Esophagus squamous epithelium (tissue), 5 donors: ENCODE results near the gene KAT6B. TPM values are rescaled to one million over a fixed set of nuclear protein-coding genes. Genes with fewer than 3 reads are reported as not detected.

Experiments
- DNase-seq: peaks from one replicate; lab custom pipeline; 2025; lab: John Stamatoyannopoulos, UW
- H3K27ac ChIP-seq, 4 donors: fragments of 200-600 bp; sonication (generic); one replicate each; pipeline ENCODE4 v1.5.1; 2016 to 2019; ENCODE audit warnings: mild to moderate bottlenecking in 1 of 4
- H3K27me3 ChIP-seq, 4 donors: fragments of 200-600 bp; sonication (generic); 1 replicate in 3 of 4; 2 replicates in 1 of 4; pipeline versions ENCODE4 v1.5.1 to v1.6.0; 2017 to 2021; ENCODE audit warnings: antibody characterized with exemption in 1 of 4
- H3K36me3 ChIP-seq, 3 donors: fragments of 200-600 bp; sonication (generic); one replicate each; pipeline ENCODE4 v1.5.1; 2016 to 2019
- H3K4me1 ChIP-seq, 3 donors: fragments of 200-600 bp; sonication (generic); one replicate each; pipeline ENCODE4 v1.5.1; 2017 to 2019
- H3K4me3 ChIP-seq, 4 donors: fragments of 200-600 bp; sonication (generic); 1 replicate in 3 of 4; 2 replicates in 1 of 4; pipeline ENCODE4 v1.5.1; 2016 to 2019; ENCODE audit warnings: mild to moderate bottlenecking in 2 of 4, moderate library complexity in 1 of 4
- H3K9me3 ChIP-seq, 3 donors: fragments of 200-600 bp; sonication (generic); one replicate each; pipeline ENCODE4 v1.5.1; 2016 to 2019
- POLR2A ChIP-seq, 4 donors: fragments of 450-650 bp; IDR thresholded peaks; one replicate each; pipeline ENCODE4 v1.6.1; 2017; ENCODE audit warnings: antibody characterized with exemption in 4 of 4, mild to moderate bottlenecking in 4 of 4, moderate library complexity in 3 of 4
- WGBS, 2 donors: methylation state at CpG; one replicate each; pipeline ENCODE4 v1.1.5; 2018; 5-methylcytosine and 5-hydroxymethylcytosine counted together
- intact Hi-C: fragments of 100-400 bp; cut with DNase I; formaldehyde crosslinking; loops from one replicate; pipeline ENCODE4 v1.15.0; 2022
- total RNA-seq, 4 donors: library from RNA; depleted of rRNA; stranded (reverse); fragments of >200 nt; gene quantifications; one replicate each; pipeline ENCODE4 v1.1.0, GENCODE V29; 2016
- TF ChIP-seq, protein P1 (sequence below), 6 experiments: fragments of 450-650 bp in 4 of 6; fragments of 200-600 bp in 2 of 6; sonication (generic) in 2 of 6; IDR thresholded peaks; one replicate each; pipeline ENCODE4 v1.5.1; 2016 to 2019; ENCODE audit warnings: antibody characterized with exemption in 6 of 6, mild to moderate bottlenecking in 4 of 6, moderate library complexity in 4 of 6
- donor health status: DM: yes; HTN: yes; CAD: no.

The KAT6B gene
- total RNA-seq, 4 donors from 2014 or later: 13.1 to 48.8 (median 22.4) TPM

DNA sequence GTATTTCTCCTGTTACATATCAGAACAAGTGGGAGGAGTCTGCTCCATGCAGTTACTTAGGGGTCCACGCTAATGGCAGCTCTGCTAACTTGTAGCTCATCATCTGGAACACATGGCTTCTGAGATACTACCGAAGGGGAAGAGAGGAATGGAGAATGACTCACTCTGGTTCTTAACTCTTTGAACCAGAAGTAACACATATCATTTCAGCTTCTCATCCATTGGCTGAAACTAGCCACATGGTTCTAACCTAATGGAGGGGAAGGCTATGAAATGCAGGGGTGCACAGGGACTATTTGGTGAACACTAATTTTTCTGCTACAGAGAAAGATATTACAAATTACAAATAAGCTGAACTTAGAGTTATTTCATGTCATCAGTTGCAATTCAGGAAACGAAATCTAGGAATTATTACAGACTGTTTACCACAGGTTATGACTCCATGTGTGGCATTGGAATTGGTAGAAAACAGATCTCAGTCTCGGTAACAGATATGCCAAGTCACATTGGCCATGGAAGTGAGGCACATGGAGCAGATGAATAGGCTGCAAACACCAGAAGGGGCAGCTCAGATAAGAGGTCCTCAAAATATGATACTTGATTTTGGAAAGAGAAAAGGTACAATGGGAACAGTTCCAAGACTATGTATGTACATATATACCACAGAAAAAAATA, 9.4 kb upstream of the KAT6B start:
- peaks cover 0 to 4% (median 0%) of the 10 kb centered on the region in 3 donors for H3K4me1 ChIP-seq
- no peak for DNase-seq
- intact Hi-C loops: no loop called here
- peaks cover 0 to 6% (median 0%) of the 10 kb centered on the region in 3 donors for H3K9me3 ChIP-seq
- 82 to 93% methylated on average over 4 of the region's 4 CpGs for WGBS, 2 donors
- H3K27me3 ChIP-seq: peaks cover 0 to 7% (median 0%) of the 10 kb centered on the region in 4 donors
- TF ChIP-seq, protein P1, sequence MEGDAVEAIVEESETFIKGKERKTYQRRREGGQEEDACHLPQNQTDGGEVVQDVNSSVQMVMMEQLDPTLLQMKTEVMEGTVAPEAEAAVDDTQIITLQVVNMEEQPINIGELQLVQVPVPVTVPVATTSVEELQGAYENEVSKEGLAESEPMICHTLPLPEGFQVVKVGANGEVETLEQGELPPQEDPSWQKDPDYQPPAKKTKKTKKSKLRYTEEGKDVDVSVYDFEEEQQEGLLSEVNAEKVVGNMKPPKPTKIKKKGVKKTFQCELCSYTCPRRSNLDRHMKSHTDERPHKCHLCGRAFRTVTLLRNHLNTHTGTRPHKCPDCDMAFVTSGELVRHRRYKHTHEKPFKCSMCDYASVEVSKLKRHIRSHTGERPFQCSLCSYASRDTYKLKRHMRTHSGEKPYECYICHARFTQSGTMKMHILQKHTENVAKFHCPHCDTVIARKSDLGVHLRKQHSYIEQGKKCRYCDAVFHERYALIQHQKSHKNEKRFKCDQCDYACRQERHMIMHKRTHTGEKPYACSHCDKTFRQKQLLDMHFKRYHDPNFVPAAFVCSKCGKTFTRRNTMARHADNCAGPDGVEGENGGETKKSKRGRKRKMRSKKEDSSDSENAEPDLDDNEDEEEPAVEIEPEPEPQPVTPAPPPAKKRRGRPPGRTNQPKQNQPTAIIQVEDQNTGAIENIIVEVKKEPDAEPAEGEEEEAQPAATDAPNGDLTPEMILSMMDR (IDR thresholded peaks at IDR 0.05): no peak
- no peak for TF ChIP-seq POLR2A (IDR thresholded peaks at IDR 0.05)
- H3K27ac ChIP-seq: no peak overlapping the region
- H3K36me3 ChIP-seq: no peaks in the 10 kb centered on the region
- no peak overlapping the region for H3K4me3 ChIP-seq

DNA sequence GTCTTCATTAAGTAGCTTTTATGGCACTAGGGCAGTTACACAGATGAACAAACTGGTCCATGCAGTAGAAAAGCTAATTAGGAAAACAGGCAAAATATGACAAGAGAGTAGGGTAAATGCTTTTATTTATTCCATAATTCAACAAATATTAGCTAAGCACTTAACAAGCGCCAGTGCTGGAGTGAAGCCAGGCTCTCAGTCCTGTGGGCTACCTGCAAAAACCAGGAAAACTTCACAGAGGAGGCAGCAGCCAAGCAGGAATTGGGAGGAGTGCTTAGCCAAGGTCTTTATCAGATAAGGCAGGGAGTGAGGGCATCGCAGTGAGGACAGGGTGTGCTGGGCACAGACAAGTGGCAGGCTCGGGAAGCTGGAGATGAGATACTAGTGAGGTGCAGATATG, 4.9 kb upstream of the KAT6B start:
- H3K4me1 ChIP-seq: peaks cover 0 to 29% (median 14%) of the 10 kb centered on the region in 3 donors
- WGBS, 2 donors: 59 to 69% methylated on average over 3 of the region's 3 CpGs
- H3K27me3 ChIP-seq: no peaks in the 10 kb centered on the region
- no peaks in the 10 kb centered on the region for H3K36me3 ChIP-seq
- DNase-seq: no peak
- H3K9me3 ChIP-seq: peaks cover 0 to 5% (median 0%) of the 10 kb centered on the region in 3 donors
- intact Hi-C loops: no loop called here
- H3K4me3 ChIP-seq: no peak overlapping the region
- TF ChIP-seq POLR2A (IDR thresholded peaks at IDR 0.05): no peak
- TF ChIP-seq, protein P1 (IDR thresholded peaks at IDR 0.05): no peak
- H3K27ac ChIP-seq: no peak overlapping the region

DNA sequence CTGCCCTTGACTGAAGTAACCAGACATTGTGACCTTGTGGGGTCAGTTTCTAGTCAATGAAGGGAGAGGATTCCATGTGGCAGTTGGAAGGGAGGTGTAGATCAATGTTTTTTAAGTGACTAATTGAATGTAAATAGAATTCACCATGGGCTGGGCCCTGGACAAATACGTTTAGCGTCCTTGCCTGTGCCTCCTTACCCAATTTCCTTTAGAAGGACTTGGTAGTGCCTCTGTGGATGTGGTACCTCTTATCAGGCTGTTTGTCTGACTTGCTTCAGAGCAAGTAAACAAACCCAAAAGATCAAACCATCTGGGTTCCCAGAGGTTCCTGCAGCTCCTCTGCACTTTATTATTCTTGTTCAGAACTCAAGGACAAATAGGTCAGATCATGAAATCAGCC, 4.3 kb upstream of the KAT6B start:
- DNase-seq: no peak
- no peak for TF ChIP-seq POLR2A (IDR thresholded peaks at IDR 0.05)
- TF ChIP-seq, protein P1 (IDR thresholded peaks at IDR 0.05): no peak
- Histone ChIP-seq H3K4me3 (no peak overlapping the region), H3K4me1 (peaks cover 0 to 30% (median 14%) of the 10 kb centered on the region in 3 donors), H3K27ac (peak overlapping the region in 2 of 4 donors; percentile 27 to 36), H3K27me3 (no peaks in the 10 kb centered on the region), H3K36me3 (no peaks in the 10 kb centered on the region), H3K9me3 (no peaks in the 10 kb centered on the region)
- intact Hi-C loops: no loop called here
- 73 to 83% methylated on average over 2 of the region's 2 CpGs for WGBS, 2 donors

GRCh38 chr10:74822521-74823089, 3.8 kb upstream of the KAT6B start:
- no peaks in the 10 kb centered on the region for H3K27me3 ChIP-seq
- TF ChIP-seq, protein P1 (IDR thresholded peaks at IDR 0.05): no peak
- TF ChIP-seq POLR2A (IDR thresholded peaks at IDR 0.05): no peak
- no peaks in the 10 kb centered on the region for H3K36me3 ChIP-seq
- no peaks in the 10 kb centered on the region for H3K9me3 ChIP-seq
- WGBS, 2 donors: 40 to 54% methylated on average over 3 of the region's 3 CpGs
- intact Hi-C loops: no loop called here
- no peak for DNase-seq
- peak overlapping the region in 2 of 4 donors; percentile 27 to 36 for H3K27ac ChIP-seq
- no peak overlapping the region for H3K4me3 ChIP-seq
- peaks cover 0 to 35% (median 17%) of the 10 kb centered on the region in 3 donors for H3K4me1 ChIP-seq

GRCh38 chr10:74823791-74824183, 2.6 kb upstream of the KAT6B start:
- DNase-seq: no peak
- Histone ChIP-seq H3K4me3 (no peak overlapping the region), H3K27me3 (no peaks in the 10 kb centered on the region), H3K36me3 (no peaks in the 10 kb centered on the region), H3K9me3 (no peaks in the 10 kb centered on the region), H3K4me1 (peaks cover 0 to 47% (median 21%) of the 10 kb centered on the region in 3 donors), H3K27ac (peak overlapping the region in 3 of 4 donors; percentile 94 to 100 (median 100))
- 38 to 48% methylated on average over 4 of the region's 4 CpGs for WGBS, 2 donors
- TF ChIP-seq, protein P1 (IDR thresholded peaks at IDR 0.05): no peak
- no peak for TF ChIP-seq POLR2A (IDR thresholded peaks at IDR 0.05)
- intact Hi-C loops: no loop called here
